Measurements from ENCODE around the gene COL2A1.

The COL2A1 gene

DNA sequence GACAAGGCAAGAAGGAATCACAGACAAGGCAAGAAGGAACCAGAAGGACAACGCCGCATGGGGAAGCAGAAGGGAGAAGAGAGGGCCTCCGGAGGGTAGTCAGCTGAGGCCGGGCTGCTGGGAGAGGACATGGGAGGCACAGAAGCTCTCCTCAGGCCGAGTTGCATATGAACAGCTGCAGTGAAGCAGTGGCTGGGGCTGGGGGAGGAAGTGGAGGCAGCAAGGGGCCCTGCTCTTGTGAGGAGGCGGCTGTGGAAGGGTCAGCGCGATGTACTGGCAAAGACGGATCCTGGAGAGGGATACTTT lies 62.8 kb downstream of the COL2A1 start:
- H3K36me3 ChIP-seq (ENCODE audit: insufficient read depth) = no peaks in the 10 kb centered on the region
- TF ChIP-seq, protein P1, sequence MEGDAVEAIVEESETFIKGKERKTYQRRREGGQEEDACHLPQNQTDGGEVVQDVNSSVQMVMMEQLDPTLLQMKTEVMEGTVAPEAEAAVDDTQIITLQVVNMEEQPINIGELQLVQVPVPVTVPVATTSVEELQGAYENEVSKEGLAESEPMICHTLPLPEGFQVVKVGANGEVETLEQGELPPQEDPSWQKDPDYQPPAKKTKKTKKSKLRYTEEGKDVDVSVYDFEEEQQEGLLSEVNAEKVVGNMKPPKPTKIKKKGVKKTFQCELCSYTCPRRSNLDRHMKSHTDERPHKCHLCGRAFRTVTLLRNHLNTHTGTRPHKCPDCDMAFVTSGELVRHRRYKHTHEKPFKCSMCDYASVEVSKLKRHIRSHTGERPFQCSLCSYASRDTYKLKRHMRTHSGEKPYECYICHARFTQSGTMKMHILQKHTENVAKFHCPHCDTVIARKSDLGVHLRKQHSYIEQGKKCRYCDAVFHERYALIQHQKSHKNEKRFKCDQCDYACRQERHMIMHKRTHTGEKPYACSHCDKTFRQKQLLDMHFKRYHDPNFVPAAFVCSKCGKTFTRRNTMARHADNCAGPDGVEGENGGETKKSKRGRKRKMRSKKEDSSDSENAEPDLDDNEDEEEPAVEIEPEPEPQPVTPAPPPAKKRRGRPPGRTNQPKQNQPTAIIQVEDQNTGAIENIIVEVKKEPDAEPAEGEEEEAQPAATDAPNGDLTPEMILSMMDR (conservative IDR thresholded peaks at IDR 0.05; ENCODE audit: low read depth, low read length) = no peak
- no peaks in the 10 kb centered on the region for H4K20me1 ChIP-seq (ENCODE audit: insufficient read depth)
- H3K4me1 ChIP-seq (ENCODE audit: low read depth, poor library complexity, severe bottlenecking) = no peaks in the 10 kb centered on the region
- H3K27ac ChIP-seq = no peak overlapping the region
- H3K9ac ChIP-seq = no peak overlapping the region
- H3K27me3 ChIP-seq (ENCODE audit: insufficient read depth, low read depth) = no peaks in the 10 kb centered on the region
- H2AFZ ChIP-seq (ENCODE audit: low read depth) = no peak overlapping the region
- no peaks in the 10 kb centered on the region for H3K79me2 ChIP-seq (ENCODE audit: insufficient read depth, low read depth)
- H3K4me3 ChIP-seq (IDR thresholded peaks at IDR 0.05; ENCODE audit: insufficient read depth, low read depth, low read length) = no peak overlapping the region
- H3K4me2 ChIP-seq = no peak overlapping the region

- TF ChIP-seq, protein P1 (conservative IDR thresholded peaks at IDR 0.05; ENCODE audit: low read depth, low read length) = no peak
- no peak overlapping the region for H3K9ac ChIP-seq
- no peak overlapping the region for H3K4me2 ChIP-seq
Observed at GRCh38 chr12:47940773-47941474, 63.4 kb downstream of the COL2A1 start.

GRCh38 chr12:47939009-47939601 lies 65.2 kb downstream of the COL2A1 start:
- Histone ChIP-seq H3K79me2 (ENCODE audit: insufficient read depth, low read depth) (no peaks in the 10 kb centered on the region), H3K4me3 (IDR thresholded peaks at IDR 0.05; ENCODE audit: insufficient read depth, low read depth, low read length) (no peak overlapping the region), H3K4me2 (no peak overlapping the region), H3K9ac (no peak overlapping the region), H4K20me1 (ENCODE audit: insufficient read depth) (no peaks in the 10 kb centered on the region), H3K4me1 (ENCODE audit: low read depth, poor library complexity, severe bottlenecking) (no peaks in the 10 kb centered on the region), H2AFZ (ENCODE audit: low read depth) (no peak overlapping the region), H3K27ac (no peak overlapping the region), H3K36me3 (ENCODE audit: insufficient read depth) (no peaks in the 10 kb centered on the region), H3K27me3 (ENCODE audit: insufficient read depth, low read depth) (no peaks in the 10 kb centered on the region)
- TF ChIP-seq, protein P1 (conservative IDR thresholded peaks at IDR 0.05; ENCODE audit: low read depth, low read length) = no peak

More at GRCh38 chr12:47940773-47941474, 63.4 kb downstream of the COL2A1 start:
- Histone ChIP-seq H3K79me2 (ENCODE audit: insufficient read depth, low read depth) (no peaks in the 10 kb centered on the region), H3K4me3 (IDR thresholded peaks at IDR 0.05; ENCODE audit: insufficient read depth, low read depth, low read length) (no peak overlapping the region), H3K4me1 (ENCODE audit: low read depth, poor library complexity, severe bottlenecking) (no peaks in the 10 kb centered on the region), H3K27me3 (ENCODE audit: insufficient read depth, low read depth) (no peaks in the 10 kb centered on the region), H3K27ac (no peak overlapping the region), H4K20me1 (ENCODE audit: insufficient read depth) (no peaks in the 10 kb centered on the region), H2AFZ (ENCODE audit: low read depth) (no peak overlapping the region), H3K36me3 (ENCODE audit: insufficient read depth) (no peaks in the 10 kb centered on the region)

GRCh38 chr12:47938594-47938993 lies 65.7 kb downstream of the COL2A1 start:
- TF ChIP-seq, protein P1 (conservative IDR thresholded peaks at IDR 0.05; ENCODE audit: low read depth, low read length) = no peak
- no peaks in the 10 kb centered on the region for H3K4me1 ChIP-seq (ENCODE audit: low read depth, poor library complexity, severe bottlenecking)

More at GRCh38 chr12:47938594-47938993, 65.7 kb downstream of the COL2A1 start:
- no peak overlapping the region for H3K27ac ChIP-seq
- no peaks in the 10 kb centered on the region for H4K20me1 ChIP-seq (ENCODE audit: insufficient read depth)
- no peaks in the 10 kb centered on the region for H3K36me3 ChIP-seq (ENCODE audit: insufficient read depth)
- H3K9ac ChIP-seq = no peak overlapping the region
- no peak overlapping the region for H3K4me3 ChIP-seq (IDR thresholded peaks at IDR 0.05; ENCODE audit: insufficient read depth, low read depth, low read length)
- H3K27me3 ChIP-seq (ENCODE audit: insufficient read depth, low read depth) = no peaks in the 10 kb centered on the region
- no peak overlapping the region for H2AFZ ChIP-seq (ENCODE audit: low read depth)
- no peaks in the 10 kb centered on the region for H3K79me2 ChIP-seq (ENCODE audit: insufficient read depth, low read depth)
- H3K4me2 ChIP-seq = no peak overlapping the region
